GM21423 (cell line): ENCODE results near the gene TBL3.

Experiments
- ATAC-seq: cut with Tn5 transposase; IDR thresholded peaks from one replicate; pipeline ENCODE4 v1.9.1; 2021; ENCODE audit warnings: mild to moderate bottlenecking, moderate library complexity; ENCODE audit not compliant: unreplicated experiment

TBL3 gene

DNA sequence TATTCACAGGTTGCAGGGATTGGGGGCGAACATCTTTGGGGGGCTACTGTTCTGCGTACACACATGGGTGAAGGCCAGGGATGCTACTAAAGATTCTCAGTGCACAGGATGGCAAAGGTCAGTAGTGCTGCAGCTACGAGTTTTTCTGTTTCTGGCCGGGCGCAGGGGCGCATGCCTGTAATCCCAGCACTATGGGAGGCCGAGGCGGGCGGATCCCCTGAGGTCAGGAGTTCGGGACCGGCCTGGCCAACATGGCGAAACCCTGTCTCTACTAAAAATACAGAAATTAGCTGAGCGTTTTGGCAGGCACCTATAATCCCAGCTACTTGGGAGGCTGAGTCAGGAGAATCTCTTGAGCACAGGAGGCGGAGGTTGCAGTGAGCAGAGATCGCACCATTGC lies 41.7 kb downstream of the TBL3 start:
- ATAC-seq, result no peak

DNA sequence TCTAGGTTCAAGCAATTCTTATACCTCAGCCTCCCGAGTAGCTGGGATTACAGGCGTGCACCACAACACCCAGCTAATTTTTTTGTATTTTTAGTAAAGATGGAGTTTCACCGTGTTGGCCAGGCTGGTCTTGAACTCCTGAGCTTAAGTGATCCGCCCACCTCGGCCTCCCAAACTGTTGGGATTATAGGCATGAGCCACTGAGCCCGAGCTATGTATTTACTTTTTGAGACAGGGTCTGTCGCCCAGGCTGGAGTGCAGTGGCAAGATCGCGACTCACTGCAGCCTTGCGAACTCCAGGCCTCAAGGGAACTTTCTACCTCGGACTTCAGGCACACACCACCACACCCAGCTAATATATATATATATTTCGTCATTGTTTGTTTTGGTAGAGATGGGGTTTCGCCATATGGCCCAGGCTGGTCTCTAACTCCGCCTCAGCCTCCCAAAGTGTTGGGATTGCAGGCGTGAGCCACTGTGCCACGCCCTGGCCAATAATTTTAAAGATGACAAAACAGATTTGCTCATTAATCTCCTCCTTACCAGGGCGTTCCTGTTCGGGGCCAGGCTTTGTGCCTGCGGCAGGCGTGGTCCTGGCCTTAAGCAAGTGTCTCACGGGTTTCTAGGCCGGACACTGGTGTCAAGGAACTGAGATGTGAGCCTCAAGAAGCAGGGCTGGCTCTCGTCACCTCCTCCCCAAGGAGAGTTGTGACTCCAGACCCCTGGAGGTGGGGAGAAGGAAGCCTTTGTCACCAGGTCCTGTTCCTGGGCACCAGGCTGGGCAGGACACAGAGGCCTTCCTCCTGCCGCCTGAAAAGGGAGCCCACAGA lies 43.5 kb downstream of the TBL3 start:
- no peak for ATAC-seq

DNA sequence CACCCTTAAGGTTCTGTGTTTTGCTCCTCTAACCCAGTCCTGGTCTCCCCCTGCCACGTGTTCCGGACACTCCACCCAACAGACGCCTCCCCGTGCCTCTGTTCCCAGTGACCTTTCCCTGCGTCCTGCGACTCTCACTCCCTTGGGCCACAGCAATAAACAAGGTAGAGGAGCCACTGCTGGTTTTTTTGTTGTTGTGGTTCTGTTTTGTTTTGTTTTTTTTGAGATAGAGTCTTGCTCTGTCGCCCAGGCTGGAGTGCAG lies 44.0 kb downstream of the TBL3 start:
- no peak for ATAC-seq

GRCh38 chr16:2016407-2016922 lies 44.6 kb downstream of the TBL3 start:
- no peak for ATAC-seq

GRCh38 chr16:2019518-2019920 lies 47.7 kb downstream of the TBL3 start, which contains the start of gene NPW:
Gene NPW, plus strand, starts transcription at chr16:2019785.
- no peak for ATAC-seq

DNA sequence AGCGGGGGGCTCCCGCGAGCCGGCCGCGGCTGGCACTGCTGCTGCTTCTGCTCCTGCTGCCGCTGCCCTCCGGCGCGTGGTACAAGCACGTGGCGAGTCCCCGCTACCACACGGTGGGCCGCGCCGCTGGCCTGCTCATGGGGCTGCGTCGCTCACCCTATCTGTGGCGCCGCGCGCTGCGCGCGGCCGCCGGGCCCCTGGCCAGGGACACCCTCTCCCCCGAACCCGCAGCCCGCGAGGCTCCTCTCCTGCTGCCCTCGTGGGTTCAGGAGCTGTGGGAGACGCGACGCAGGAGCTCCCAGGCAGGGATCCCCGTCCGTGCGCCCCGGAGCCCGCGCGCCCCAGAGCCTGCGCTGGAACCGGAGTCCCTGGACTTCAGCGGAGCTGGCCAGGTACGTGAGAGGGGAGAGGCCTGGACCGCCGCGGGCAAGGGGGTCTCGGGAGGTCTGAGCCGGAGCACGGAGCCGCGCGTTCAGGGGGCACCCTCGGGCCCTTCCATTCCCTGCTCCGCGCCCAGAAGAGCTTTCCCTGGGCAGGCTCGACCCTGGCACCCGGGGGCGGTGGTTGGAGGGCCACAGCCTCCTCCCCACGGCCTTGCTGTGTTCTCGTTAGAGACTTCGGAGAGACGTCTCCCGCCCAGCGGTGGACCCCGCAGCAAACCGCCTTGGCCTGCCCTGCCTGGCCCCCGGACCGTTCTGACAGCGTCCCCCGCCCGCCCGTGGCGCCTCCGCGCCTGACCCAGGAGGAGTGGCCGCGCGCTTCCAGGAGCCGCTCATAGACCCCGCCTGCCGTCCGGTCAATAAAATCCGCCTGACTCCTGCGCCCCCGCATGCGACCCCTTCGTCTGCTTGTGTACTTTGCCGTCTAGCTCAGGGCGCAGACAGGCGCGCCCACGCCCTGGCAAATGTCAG lies 48.3 kb downstream of the TBL3 start:
- ATAC-seq, result no peak

- no peak for ATAC-seq
Observed at GRCh38 chr16:2022723-2023091, 50.9 kb downstream of the TBL3 start.

DNA sequence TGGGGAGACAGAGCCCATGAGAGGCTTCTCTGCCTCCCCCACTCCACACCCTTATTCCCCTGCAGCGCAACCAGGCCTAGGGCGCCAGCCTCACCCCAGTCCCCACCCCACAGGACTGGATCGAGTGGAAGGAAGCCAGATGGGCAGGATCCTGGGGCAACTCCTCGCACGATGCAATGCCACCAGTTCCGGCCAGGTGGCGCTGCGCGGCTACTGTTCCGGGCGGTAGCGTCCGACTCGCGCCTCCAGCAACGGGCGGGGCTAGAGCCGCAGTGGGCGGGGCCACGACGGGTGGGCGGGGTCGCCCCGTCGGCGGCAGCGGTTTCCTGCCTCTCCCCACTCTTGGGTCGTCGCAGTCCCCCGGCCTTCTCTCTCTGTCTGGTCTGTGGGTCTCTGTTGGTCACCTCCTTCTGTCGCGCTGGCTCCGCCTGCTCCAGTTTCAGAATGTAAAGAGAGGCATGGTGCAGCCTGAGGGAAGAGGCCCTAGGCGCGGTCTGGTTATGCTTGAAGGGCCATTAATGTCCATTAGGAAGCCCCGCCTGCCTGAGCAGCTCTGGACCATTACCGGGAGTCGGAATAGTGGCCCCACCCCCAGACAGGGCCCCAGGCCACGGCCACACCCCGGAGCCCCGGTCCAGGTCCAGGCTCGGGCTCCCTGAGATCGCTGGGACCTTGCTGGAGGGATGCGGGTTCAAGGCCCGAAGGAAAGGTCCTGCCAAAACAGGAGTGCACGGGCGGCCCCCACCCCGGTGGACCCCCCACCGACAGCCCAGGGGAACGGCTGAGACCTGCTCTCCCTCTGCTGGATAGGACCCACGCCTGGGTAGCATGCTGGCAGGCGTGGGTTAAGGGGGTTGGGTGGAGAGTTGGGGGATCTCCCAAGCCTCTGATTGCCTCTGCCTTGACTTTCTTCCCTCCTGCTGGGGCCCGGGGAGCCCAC lies 51.5 kb downstream of the TBL3 start:
- no peak for ATAC-seq

DNA sequence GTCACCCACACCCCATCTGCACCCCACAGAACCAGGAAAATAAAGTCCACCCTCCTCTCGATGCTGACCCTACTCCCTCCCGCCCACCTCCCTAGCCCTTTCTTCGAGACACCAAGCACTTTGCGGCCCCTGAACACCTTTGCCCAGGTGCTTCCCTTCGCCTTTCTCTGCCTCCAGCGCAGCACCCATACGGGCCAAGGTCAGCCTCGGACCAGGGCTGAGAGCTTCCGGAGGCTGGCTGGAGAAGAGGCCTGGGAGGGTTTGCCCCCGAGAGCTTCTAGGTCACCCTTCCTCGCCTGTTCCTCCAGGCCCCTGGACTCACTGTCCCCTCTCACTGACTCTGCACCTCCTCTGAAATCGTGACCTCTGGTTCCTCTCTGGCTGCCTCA lies 52.2 kb downstream of the TBL3 start:
- ATAC-seq, result no peak

- ATAC-seq, result no peak
Observed at GRCh38 chr16:2025251-2025650, 53.4 kb downstream of the TBL3 start.

DNA sequence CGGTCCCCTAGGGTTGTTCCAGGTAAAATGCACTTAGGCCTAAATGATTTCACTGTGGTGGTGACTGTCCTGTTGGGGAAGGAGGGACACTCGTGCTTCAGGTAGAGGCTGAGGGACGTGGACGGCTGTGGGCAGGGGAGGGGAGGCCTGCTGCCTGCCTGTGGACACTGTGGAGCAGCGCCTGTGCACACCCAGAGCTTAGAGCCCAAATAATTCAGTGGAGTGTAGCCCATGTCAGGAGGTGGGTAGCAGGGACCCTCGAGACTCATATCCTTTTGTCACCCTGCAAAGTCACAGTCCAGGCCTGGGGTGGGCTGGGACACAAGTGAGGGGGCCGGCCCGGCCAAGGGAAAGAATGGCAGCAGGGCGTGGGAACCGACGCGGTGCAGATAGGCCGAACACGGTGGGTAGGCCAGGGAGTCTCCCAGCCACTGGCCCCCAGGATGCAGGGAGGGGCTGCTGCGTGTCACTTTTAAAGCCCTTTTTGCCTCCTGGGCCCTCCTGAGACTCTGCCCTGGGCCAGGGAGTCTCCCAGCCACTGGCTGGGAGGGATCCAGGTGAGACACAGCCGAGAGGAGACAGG lies 54.1 kb downstream of the TBL3 start:
- ATAC-seq, result no peak

- ATAC-seq, result no peak
Observed at GRCh38 chr16:2026461-2027023, 54.7 kb downstream of the TBL3 start, which contains the start of gene NHERF2. Gene NHERF2, plus strand, starts transcription at chr16:2026902. Its CDS starts 104 bp downstream, at chr16:2027006.

DNA sequence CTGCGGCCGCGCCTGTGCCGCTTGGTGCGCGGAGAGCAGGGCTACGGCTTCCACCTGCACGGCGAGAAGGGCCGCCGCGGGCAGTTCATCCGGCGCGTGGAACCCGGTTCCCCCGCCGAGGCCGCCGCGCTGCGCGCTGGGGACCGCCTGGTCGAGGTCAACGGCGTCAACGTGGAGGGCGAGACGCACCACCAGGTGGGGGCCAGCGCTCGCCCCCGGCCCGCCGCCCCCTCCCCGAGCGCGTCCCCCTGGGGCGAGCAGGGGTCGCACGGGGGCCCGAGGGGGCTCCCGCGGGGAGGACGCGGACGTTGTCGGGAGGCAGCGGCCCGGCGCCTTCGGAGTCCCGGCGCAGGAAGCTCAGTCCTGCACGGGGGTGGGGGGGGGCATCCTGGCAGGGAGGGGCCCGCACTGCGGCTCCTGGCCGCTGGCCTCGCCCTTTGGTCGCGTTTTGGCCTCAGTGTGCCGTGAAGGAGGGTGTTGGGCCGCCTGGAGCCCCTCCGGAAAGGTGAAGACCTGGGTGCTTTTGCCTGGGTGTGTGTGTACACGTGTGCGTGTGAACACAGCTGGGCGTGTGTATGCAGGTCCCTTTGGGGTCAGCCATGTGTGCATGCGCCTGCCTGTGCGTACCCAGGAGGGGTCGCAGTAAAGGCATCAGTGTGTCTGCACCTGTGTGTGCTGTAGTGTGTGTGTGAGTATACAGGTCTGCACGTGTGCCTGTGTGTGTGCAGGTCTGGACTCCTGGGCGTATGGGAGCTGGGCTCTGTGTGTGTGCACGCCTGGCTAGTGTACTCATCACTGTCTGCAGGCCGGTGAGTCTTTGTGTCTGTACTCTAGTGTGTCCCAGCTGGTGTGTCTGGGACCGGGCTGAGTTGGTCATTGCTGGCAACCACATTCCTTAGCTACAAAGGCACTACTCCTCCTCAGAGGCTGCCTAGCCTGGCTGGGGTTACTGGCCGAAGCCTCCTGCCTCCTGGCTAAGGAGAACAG lies 55.5 kb downstream of the TBL3 start:
- ATAC-seq, result no peak

GRCh38 chr16:2028146-2028545 lies 56.3 kb downstream of the TBL3 start:
- ATAC-seq, result no peak

DNA sequence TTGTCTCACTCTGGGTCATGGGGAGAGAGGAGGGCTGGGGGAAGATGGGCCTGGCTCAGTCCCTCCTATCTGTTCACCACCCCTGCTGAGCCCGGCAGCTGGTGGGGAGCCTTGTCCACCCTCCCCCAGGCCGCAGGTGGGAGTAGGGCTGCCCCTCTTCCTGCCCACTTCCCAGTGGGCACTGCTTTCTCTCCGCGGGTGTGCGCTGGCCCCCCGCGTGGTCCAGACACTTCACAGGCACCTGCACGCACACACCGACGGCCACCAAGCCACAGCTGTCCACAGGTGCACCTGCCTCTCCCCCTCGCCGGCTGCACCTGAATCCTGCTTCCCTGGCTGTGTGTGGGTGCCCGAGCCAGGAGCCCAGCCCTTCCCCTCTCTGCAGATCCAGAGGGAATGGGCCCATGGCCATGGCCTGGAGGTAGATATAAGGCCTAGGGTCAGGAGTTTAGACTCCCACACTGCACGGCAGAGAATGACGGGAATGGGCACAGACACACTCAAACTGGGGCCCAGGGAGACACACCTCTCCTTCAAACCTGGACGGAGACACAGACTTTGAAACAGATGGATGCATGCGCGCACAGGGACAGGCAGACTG lies 56.9 kb downstream of the TBL3 start:
- no peak for ATAC-seq

- ATAC-seq, result no peak
Observed at GRCh38 chr16:2029350-2029749, 57.5 kb downstream of the TBL3 start.

DNA sequence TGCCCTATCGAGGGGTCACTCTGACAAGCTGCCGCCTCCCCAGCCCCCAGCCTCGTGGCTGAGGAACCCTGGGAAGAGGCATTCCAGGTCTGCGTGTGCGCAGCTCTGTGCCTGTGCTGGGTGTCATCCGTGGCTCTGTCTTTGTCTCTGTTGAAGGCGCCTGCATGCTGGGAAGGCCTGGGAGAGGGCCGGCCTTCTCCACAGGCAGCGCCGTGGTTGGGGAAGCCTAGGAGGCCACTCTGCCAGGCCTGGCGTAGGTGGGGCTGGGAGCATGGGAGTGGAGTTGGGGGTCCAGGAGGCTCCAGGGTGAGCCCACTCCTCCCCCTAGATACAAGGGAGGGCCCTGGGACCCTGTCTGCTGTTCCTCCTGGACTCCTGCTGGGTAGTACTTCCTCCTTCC lies 58.2 kb downstream of the TBL3 start:
- ATAC-seq, result no peak

DNA sequence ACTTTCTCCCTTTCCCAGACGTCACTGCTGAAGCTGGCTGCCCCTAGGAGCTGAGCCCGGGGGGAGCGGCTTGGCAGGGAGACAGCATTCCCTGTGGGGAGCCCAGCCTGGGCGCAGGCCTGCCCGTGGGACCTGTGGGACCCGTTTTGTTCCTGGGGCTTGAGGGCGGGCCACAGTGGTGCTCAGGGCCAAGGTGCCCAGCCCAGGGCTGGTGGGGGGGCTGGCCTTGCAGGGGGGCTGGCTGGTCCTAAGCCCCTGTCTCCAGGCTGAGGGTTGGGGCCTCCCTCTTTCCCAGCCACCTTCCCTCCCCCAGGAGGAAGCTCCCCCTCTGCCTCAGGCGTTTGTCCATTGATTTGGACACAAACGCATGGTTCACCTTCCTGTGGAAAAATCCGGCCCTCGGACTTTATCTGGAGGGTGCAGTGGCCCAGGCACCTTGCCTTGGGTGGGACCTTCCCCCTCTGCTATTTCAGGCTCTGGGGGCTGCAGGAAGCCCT lies 59.3 kb downstream of the TBL3 start:
- no peak for ATAC-seq
